Measurements from ENCODE around the gene DDX54. TPM values are rescaled to one million over a fixed set of nuclear protein-coding genes. Genes with fewer than 3 reads are reported as not detected.
A peak's percentile ranks its signal among the peaks of the same experiment; 100 is the strongest.

The DDX54 gene
- total RNA-seq, 2 donors from 2014 or later: 68.1 to 69.0 TPM

DNA sequence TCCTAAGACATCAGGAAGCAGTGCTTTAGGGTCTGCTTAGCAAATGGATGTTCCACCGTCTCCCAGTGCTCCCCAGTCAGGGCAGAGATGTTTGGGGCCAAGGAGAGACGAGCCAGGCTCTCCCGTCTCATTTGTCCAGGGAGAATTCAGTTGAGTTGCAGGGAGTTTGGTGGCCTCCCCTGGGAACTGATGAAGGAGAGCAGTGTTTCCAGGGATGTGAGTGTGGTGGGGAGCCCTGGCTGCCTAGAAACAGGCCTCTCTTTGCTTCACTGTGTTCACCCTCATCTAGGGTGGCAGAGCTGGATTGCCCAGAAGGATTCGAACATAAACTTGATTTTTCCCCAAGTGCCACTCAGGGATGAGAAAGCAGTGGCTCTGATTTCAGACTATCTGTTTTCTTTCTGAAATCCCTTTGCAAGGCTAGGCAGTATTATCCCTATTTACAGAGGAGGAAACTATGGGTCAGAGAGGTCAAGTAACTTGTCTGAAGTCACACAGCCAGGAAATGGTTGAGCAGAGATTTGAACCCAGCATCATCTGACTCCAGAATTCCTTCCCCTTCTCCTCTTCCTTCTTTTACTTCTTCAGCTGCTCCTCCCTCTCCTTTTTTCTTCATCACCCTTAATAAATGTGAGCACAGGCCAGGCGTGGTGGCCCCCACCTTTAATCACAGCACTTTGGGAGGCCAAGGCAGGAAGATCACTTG, 42.6 kb upstream of the DDX54 start:
- no peaks in the 10 kb centered on the region for H3K27me3 ChIP-seq (ENCODE audit: control insufficient read depth, insufficient read depth, low read length, poor library complexity, severe bottlenecking)
- Mint-ChIP-seq H3K27ac (peak overlapping the region; percentile 12), H3K27me3 (ENCODE audit: insufficient read depth) (no peaks in the 10 kb centered on the region), H3K9me3 (peaks cover 7% of the 10 kb centered on the region), H3K36me3 (ENCODE audit: low read depth) (peaks cover 36% of the 10 kb centered on the region), H3K4me3 (no peak overlapping the region), H3K4me1 (peaks cover 27% of the 10 kb centered on the region)
- TF ChIP-seq, protein P1, sequence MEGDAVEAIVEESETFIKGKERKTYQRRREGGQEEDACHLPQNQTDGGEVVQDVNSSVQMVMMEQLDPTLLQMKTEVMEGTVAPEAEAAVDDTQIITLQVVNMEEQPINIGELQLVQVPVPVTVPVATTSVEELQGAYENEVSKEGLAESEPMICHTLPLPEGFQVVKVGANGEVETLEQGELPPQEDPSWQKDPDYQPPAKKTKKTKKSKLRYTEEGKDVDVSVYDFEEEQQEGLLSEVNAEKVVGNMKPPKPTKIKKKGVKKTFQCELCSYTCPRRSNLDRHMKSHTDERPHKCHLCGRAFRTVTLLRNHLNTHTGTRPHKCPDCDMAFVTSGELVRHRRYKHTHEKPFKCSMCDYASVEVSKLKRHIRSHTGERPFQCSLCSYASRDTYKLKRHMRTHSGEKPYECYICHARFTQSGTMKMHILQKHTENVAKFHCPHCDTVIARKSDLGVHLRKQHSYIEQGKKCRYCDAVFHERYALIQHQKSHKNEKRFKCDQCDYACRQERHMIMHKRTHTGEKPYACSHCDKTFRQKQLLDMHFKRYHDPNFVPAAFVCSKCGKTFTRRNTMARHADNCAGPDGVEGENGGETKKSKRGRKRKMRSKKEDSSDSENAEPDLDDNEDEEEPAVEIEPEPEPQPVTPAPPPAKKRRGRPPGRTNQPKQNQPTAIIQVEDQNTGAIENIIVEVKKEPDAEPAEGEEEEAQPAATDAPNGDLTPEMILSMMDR (conservative IDR thresholded peaks at IDR 0.05): no peak
- H3K4me1 ChIP-seq (ENCODE audit: control insufficient read depth, insufficient read depth, low read length): peaks cover 16% of the 10 kb centered on the region
- no peak for DNase-seq
- peaks cover 16% of the 10 kb centered on the region for H3K36me3 ChIP-seq (ENCODE audit: control insufficient read depth, insufficient read depth, low read length)
- no peak overlapping the region for H3K4me3 ChIP-seq (ENCODE audit: low read length)
- H3K9me3 ChIP-seq (ENCODE audit: control insufficient read depth, low read length): peaks cover 11% of the 10 kb centered on the region
- H3K27ac ChIP-seq (ENCODE audit: low read depth, low read length): no peak overlapping the region
- 93 to 100% methylated on average over 3 to 5 of the region's 5 CpGs for WGBS, 2 experiments (ENCODE audit: insufficient coverage in 1 of 2, insufficient read length in 1 of 2)
- H3K9ac ChIP-seq (ENCODE audit: extremely low read depth, low read length, poor library complexity, severe bottlenecking): no peak overlapping the region

GRCh38 chr12:113226696-113227568, 41.7 kb upstream of the DDX54 start:
- peaks cover 7% of the 10 kb centered on the region for H3K9me3 Mint-ChIP-seq
- Histone ChIP-seq H3K36me3 (ENCODE audit: control insufficient read depth, insufficient read depth, low read length) (peaks cover 10% of the 10 kb centered on the region), H3K27ac (ENCODE audit: low read depth, low read length) (no peak overlapping the region), H3K4me1 (ENCODE audit: control insufficient read depth, insufficient read depth, low read length) (peaks cover 11% of the 10 kb centered on the region), H3K9me3 (ENCODE audit: control insufficient read depth, low read length) (peaks cover 11% of the 10 kb centered on the region), H3K9ac (ENCODE audit: extremely low read depth, low read length, poor library complexity, severe bottlenecking) (no peak overlapping the region), H3K4me3 (ENCODE audit: low read length) (no peak overlapping the region), H3K27me3 (ENCODE audit: control insufficient read depth, insufficient read depth, low read length, poor library complexity, severe bottlenecking) (no peaks in the 10 kb centered on the region)
- peaks cover 32% of the 10 kb centered on the region for H3K36me3 Mint-ChIP-seq (ENCODE audit: low read depth)
- DNase-seq: no peak
- H3K4me3 Mint-ChIP-seq: no peak overlapping the region
- H3K27me3 Mint-ChIP-seq (ENCODE audit: insufficient read depth): no peaks in the 10 kb centered on the region
- H3K27ac Mint-ChIP-seq: no peak overlapping the region
- TF ChIP-seq, protein P1 (conservative IDR thresholded peaks at IDR 0.05): no peak
- H3K4me1 Mint-ChIP-seq: peaks cover 30% of the 10 kb centered on the region
- WGBS, 2 experiments (ENCODE audit: insufficient coverage in 1 of 2, insufficient read length in 1 of 2): 89 to 95% methylated on average over 12 to 13 of the region's 13 CpGs

- Mint-ChIP-seq H3K27me3 (ENCODE audit: insufficient read depth) (no peaks in the 10 kb centered on the region), H3K4me1 (peaks cover 17% of the 10 kb centered on the region), H3K27ac (no peak overlapping the region), H3K4me3 (no peak overlapping the region), H3K9me3 (no peaks in the 10 kb centered on the region), H3K36me3 (ENCODE audit: low read depth) (peaks cover 14% of the 10 kb centered on the region)
- Histone ChIP-seq H3K9ac (ENCODE audit: extremely low read depth, low read length, poor library complexity, severe bottlenecking) (no peak overlapping the region), H3K27me3 (ENCODE audit: control insufficient read depth, insufficient read depth, low read length, poor library complexity, severe bottlenecking) (no peaks in the 10 kb centered on the region), H3K27ac (ENCODE audit: low read depth, low read length) (no peak overlapping the region), H3K36me3 (ENCODE audit: control insufficient read depth, insufficient read depth, low read length) (no peaks in the 10 kb centered on the region), H3K4me3 (ENCODE audit: low read length) (no peak overlapping the region), H3K4me1 (ENCODE audit: control insufficient read depth, insufficient read depth, low read length) (peaks cover 4% of the 10 kb centered on the region), H3K9me3 (ENCODE audit: control insufficient read depth, low read length) (no peaks in the 10 kb centered on the region)
- TF ChIP-seq, protein P1 (conservative IDR thresholded peaks at IDR 0.05): no peak
- WGBS, 2 experiments (ENCODE audit: insufficient coverage in 1 of 2, insufficient read length in 1 of 2): 100% methylated on average over 2 to 4 of the region's 4 CpGs
- peak; percentile 22 for DNase-seq
Measured at GRCh38 chr12:113224955-113225354, 39.7 kb upstream of the DDX54 start.

Measured in endodermal cell (in vitro differentiated cells).